K562 (cell line): ENCODE measurements around the gene WDR62.

Experiments
- MNT ChIP-seq, 2 experiments: fragments of 450-650 bp; conservative IDR thresholded peaks; 2 replicates each; pipeline ENCODE4 v1.6.1; 2017; ENCODE audit warnings: mild to moderate bottlenecking in 2 of 2, moderate library complexity in 2 of 2
- ZBTB33 ChIP-seq: sonication (generic); formaldehyde crosslinking; IDR thresholded peaks from 2 replicates; pipeline ENCODE4 v1.8.1; 2023; ENCODE audit warnings: mild to moderate bottlenecking, missing genetic modification reagents

DNA sequence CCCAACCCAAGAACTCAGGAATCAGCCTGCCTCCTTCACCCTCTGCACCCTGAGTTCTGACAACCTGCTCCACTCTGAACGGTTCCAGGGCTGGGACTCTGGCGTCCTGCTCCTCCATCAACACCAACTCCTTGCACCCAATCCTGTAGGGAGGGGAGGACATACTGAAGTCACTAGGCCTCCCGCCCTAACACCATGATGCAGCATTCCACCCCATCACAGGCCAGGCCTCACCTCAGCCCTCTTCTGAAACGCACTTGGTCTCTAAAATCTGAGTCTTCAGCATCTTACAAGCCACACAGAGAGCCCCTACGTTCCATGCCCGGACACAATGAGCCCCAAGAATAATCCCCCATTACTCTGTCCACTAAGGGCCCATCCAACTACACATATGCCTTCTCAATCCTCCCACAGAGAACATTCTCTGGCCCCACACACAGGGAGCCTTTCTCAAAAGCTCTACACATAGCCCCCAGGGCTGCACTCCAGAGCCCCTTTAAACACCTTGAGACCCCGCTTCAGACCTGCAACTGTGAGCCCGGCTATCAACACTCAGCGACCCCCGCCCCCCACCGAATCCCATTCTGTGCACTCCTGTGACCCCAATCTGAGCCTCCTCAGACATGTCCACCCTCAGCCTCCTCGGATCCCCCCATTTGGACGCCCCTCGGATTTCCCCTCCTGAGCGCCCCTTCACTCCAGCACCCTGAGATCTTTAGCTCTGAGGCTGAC, 41.3 kb upstream of the WDR62 start:
- no peak for TF ChIP-seq ZBTB33
- TF ChIP-seq MNT (conservative IDR thresholded peaks at IDR 0.05) = no peak
